H9 (cell line): ENCODE results near the gene SDHC. TPM values are rescaled to one million over a fixed set of nuclear protein-coding genes. Genes with fewer than 3 reads are reported as not detected.

Source experiments
- DNase-seq: peaks from one replicate; pipeline ENCODE4 v3.0.0-alpha.2; 2017
- H2AFZ ChIP-seq: one replicate; pipeline ENCODE4 v1.6.1; 2013; ENCODE audit warnings: mild to moderate bottlenecking, low read length, control low read depth, moderate library complexity
- H2AK5ac ChIP-seq: 2 replicates; pipeline ENCODE4 v1.6.1; 2013; ENCODE audit warnings: low read length, control low read depth, mixed read lengths; ENCODE audit not compliant: insufficient read length
- H2BK120ac ChIP-seq: one replicate; pipeline ENCODE4 v1.6.1; 2013; ENCODE audit warnings: low read depth, mild to moderate bottlenecking, low read length, control low read depth, inconsistent platforms; ENCODE audit not compliant: poor library complexity, severe bottlenecking
- H2BK12ac ChIP-seq: 2 replicates; pipeline ENCODE4 v1.6.1; 2013; ENCODE audit warnings: low read length, control low read depth, mixed read lengths, low read depth; ENCODE audit not compliant: insufficient read length
- H2BK15ac ChIP-seq: 2 replicates; pipeline ENCODE4 v1.6.1; 2013; ENCODE audit warnings: low read depth, low read length, control low read depth
- H2BK20ac ChIP-seq: one replicate; pipeline ENCODE4 v1.6.1; 2013; ENCODE audit warnings: low read depth, mild to moderate bottlenecking, low read length, control low read depth, inconsistent platforms; ENCODE audit not compliant: poor library complexity, severe bottlenecking
- H2BK5ac ChIP-seq: 2 replicates; pipeline ENCODE4 v1.6.1; 2013; ENCODE audit warnings: low read length, control low read depth, mixed read lengths; ENCODE audit not compliant: insufficient read length
- H3K14ac ChIP-seq: 2 replicates; pipeline ENCODE4 v1.6.1; 2013; ENCODE audit warnings: low read length, control low read depth; ENCODE audit not compliant: insufficient read depth
- H3K18ac ChIP-seq: 2 replicates; pipeline ENCODE4 v1.6.1; 2013; ENCODE audit warnings: low read depth, mild to moderate bottlenecking, mixed read lengths, low read length, control low read depth; ENCODE audit not compliant: insufficient read length
- H3K23ac ChIP-seq: 2 replicates; pipeline ENCODE4 v1.6.1; 2013; ENCODE audit warnings: low read length, control low read depth, mixed read lengths, low read depth; ENCODE audit not compliant: insufficient read length
- H3K23me2 ChIP-seq: 2 replicates; pipeline ENCODE4 v1.6.1; 2013; ENCODE audit warnings: low read depth, mild to moderate bottlenecking, mixed read lengths, low read length, control low read depth; ENCODE audit not compliant: insufficient read length, poor library complexity, severe bottlenecking
- H3K27ac ChIP-seq: 2 replicates; pipeline ENCODE4 v1.5.1; 2013; ENCODE audit warnings: low read length, control low read depth, mixed read lengths, low read depth; ENCODE audit not compliant: insufficient read length
- H3K27me3 ChIP-seq: 2 replicates; pipeline ENCODE4 v1.6.1; 2013; ENCODE audit warnings: low read length, control low read depth, inconsistent platforms; ENCODE audit not compliant: insufficient read depth
- H3K4ac ChIP-seq: 2 replicates; pipeline ENCODE4 v1.6.1; 2013; ENCODE audit warnings: low read depth, mild to moderate bottlenecking, control low read depth, inconsistent platforms, low read length, moderate library complexity
- H3K4me1 ChIP-seq: 2 replicates; pipeline ENCODE4 v1.6.1; 2013; ENCODE audit warnings: low read length, control low read depth, inconsistent platforms; ENCODE audit not compliant: insufficient read depth
- H3K4me2 ChIP-seq: 2 replicates; pipeline ENCODE4 v1.6.1; 2013; ENCODE audit warnings: low read length, control low read depth, mixed read lengths; ENCODE audit not compliant: insufficient read length, insufficient read depth
- H3K56ac ChIP-seq: 2 replicates; pipeline ENCODE4 v1.6.1; 2013; ENCODE audit warnings: low read depth, mild to moderate bottlenecking, mixed read lengths, low read length, control low read depth; ENCODE audit not compliant: insufficient read length
- H3K79me1 ChIP-seq: 2 replicates; pipeline ENCODE4 v1.6.1; 2013; ENCODE audit warnings: low read depth, mild to moderate bottlenecking, moderate library complexity, low read length, control low read depth, inconsistent platforms; ENCODE audit not compliant: insufficient read depth, poor library complexity, severe bottlenecking
- H3K79me2 ChIP-seq: 2 replicates; pipeline ENCODE4 v1.6.1; 2013; ENCODE audit warnings: low read length, control low read depth, inconsistent platforms; ENCODE audit not compliant: insufficient read depth
- H3K9ac ChIP-seq: 2 replicates; pipeline ENCODE4 v1.6.1; 2013; ENCODE audit warnings: low read length, control low read depth, mixed read lengths; ENCODE audit not compliant: insufficient read length; ENCODE audit errors: extremely low read depth
- H3K9me3 ChIP-seq: one replicate; pipeline ENCODE4 v1.6.1; 2013; ENCODE audit warnings: low read depth, low read length, inconsistent platforms; ENCODE audit not compliant: control insufficient read depth
- H3T11ph ChIP-seq: one replicate; pipeline ENCODE4 v1.6.1; 2013; ENCODE audit warnings: mild to moderate bottlenecking, low read length, control low read depth, inconsistent platforms
- H4K20me1 ChIP-seq: one replicate; pipeline ENCODE4 v1.6.1; 2013; ENCODE audit not compliant: control insufficient read depth, insufficient read length, insufficient read depth
- H4K5ac ChIP-seq: 2 replicates; pipeline ENCODE4 v1.6.1; 2013; ENCODE audit warnings: low read depth, mild to moderate bottlenecking, mixed read lengths, low read length, control low read depth; ENCODE audit not compliant: insufficient read length
- H4K8ac ChIP-seq: replicated peaks from 2 replicates; pipeline ENCODE4 v1.6.1; 2013; ENCODE audit warnings: low read length, control low read depth, mixed read lengths, low read depth; ENCODE audit not compliant: insufficient read length
- H4K91ac ChIP-seq: 2 replicates; pipeline ENCODE4 v1.6.1; 2013; ENCODE audit warnings: low read depth, mild to moderate bottlenecking, moderate library complexity, mixed read lengths, low read length, control low read depth; ENCODE audit not compliant: insufficient read length
- H3K27ac Mint-ChIP-seq, 3 experiments: 2 replicates in 2 of 3; 3 replicates in 1 of 3; pipeline ENCODE4 v1.8.0; 2020 to 2021; ENCODE audit warnings: mixed read lengths in 3 of 3, mild to moderate bottlenecking in 1 of 3, moderate library complexity in 1 of 3
- H3K27me3 Mint-ChIP-seq: 2 replicates; pipeline ENCODE4 v1.8.0; 2021; ENCODE audit warnings: low read depth, mild to moderate bottlenecking, moderate library complexity, mixed read lengths
- H3K36me3 Mint-ChIP-seq, 3 experiments: 2 replicates in 2 of 3; 3 replicates in 1 of 3; pipeline ENCODE4 v1.8.0; 2020 to 2021; ENCODE audit warnings: low read depth in 3 of 3, mixed read lengths in 3 of 3; ENCODE audit not compliant: insufficient read depth in 1 of 3
- H3K4me1 Mint-ChIP-seq, 2 experiments: 2 replicates each; pipeline ENCODE4 v1.8.0; 2020; ENCODE audit warnings: mixed read lengths in 2 of 2
- H3K4me3 Mint-ChIP-seq, 2 experiments: 2 replicates in 1 of 2; 3 replicates in 1 of 2; pipeline ENCODE4 v1.8.0; 2020 to 2021; ENCODE audit warnings: mild to moderate bottlenecking in 2 of 2, mixed read lengths in 2 of 2, moderate library complexity in 1 of 2
- H3K9me3 Mint-ChIP-seq, 2 experiments: 2 replicates in 1 of 2; 3 replicates in 1 of 2; pipeline ENCODE4 v1.8.0; 2020; ENCODE audit warnings: mild to moderate bottlenecking in 2 of 2, mixed read lengths in 2 of 2, moderate library complexity in 1 of 2
- CTCF ChIP-seq: fragments of 200-600 bp; sonication (generic); conservative IDR thresholded peaks from 3 replicates; pipeline ENCODE4 v1.8.0; 2021; ENCODE audit warnings: antibody characterized with exemption, mild to moderate bottlenecking
- WGBS: extraction: QIAGEN DNeasy Blood & Tissue Kit; methylation state at CpG from one replicate; pipeline ENCODE4 v1.1.7; 2013; ENCODE audit warnings: missing lambda C conversion rate, low lambda C conversion rate, mixed read lengths; ENCODE audit not compliant: insufficient read length; ENCODE audit errors: extremely low coverage; 5-methylcytosine and 5-hydroxymethylcytosine counted together
- long read RNA-seq: library from polyadenylated mRNA; unstranded; transcript quantifications from one replicate; pipeline ENCODE4 v2.0.0, GENCODE V29; 2020
- total RNA-seq: library from RNA; stranded (reverse); gene quantifications from 2 replicates; pipeline ENCODE4 v1.2.1, GENCODE V29; 2021

The SDHC gene
- total RNA-seq, result 198 and 206 TPM in 2 replicates
- long read RNA-seq, full-length matches to known transcripts, result 183 of 196 reads
- long read RNA-seq, partial matches to known transcripts, result 4 of 196 reads
- long read RNA-seq, other reads (novel, unspliced or antisense), result 9 of 196 reads

GRCh38 chr1:161314201-161314981 lies at the start of gene SDHC:
SDHC (plus strand) TSS chr1:161314381; CDS start chr1:161314406, 25 bp downstream.
- peak within 1 kb of the TSS; percentile 99 for H3K27ac Mint-ChIP-seq
- Histone ChIP-seq H3K79me2 (no peaks in the 10 kb centered on the region; the same call in 1 of the 2 replicates), H2BK15ac (peak within 1 kb of the TSS; percentile 9; the same call in 1 of the 2 replicates), H3K9ac (peak within 1 kb of the TSS; percentile 94), H3K9me3 (no peaks in the 10 kb centered on the region), H2BK120ac (no peak within 1 kb of the TSS), H3K4me1 (peaks cover 3% of the 10 kb centered on the region; the same call in 1 of the 2 replicates), H2AK5ac (peak within 1 kb of the TSS; percentile 66), H3K27me3 (no peaks in the 10 kb centered on the region), H4K20me1 (no peaks in the 10 kb centered on the region), H3K56ac (no peak within 1 kb of the TSS), H2BK20ac (no peak within 1 kb of the TSS), H3K23me2 (peaks cover 12% of the 10 kb centered on the region), H3K4me2 (peak within 1 kb of the TSS; percentile 78), H2BK5ac (peak within 1 kb of the TSS; percentile 45), H3K18ac (peak within 1 kb of the TSS; percentile 99), H3T11ph (peak within 1 kb of the TSS; percentile 96), H4K91ac (no peak within 1 kb of the TSS), H3K14ac (peak within 1 kb of the TSS; percentile 97), H3K4ac (peak within 1 kb of the TSS; percentile 85; the same call in 1 of the 2 replicates), H3K23ac (no peak within 1 kb of the TSS), H2AFZ (peak within 1 kb of the TSS; percentile 67), H3K79me1 (no peaks in the 10 kb centered on the region), H2BK12ac (peak within 1 kb of the TSS; percentile 88), H3K27ac (peak within 1 kb of the TSS; percentile 89), H4K8ac (no peak within 1 kb of the TSS), H4K5ac (peak within 1 kb of the TSS; percentile 18)
- H3K4me1 Mint-ChIP-seq, result peaks cover 29 to 40% of the 10 kb centered on the region in 2 experiments
- no peaks in the 10 kb centered on the region; the same call in 1 of the 2 replicates for H3K27me3 Mint-ChIP-seq
- peak within 1 kb of the TSS; percentile 98 to 99 for H3K4me3 Mint-ChIP-seq
- peaks cover 0 to 4% (median 0%) of the 10 kb centered on the region in 3 experiments; a peak in 2 of 7 replicates for H3K36me3 Mint-ChIP-seq
- WGBS, result no CpG with 5 or more reads among the region's 45 CpGs
- no peaks in the 10 kb centered on the region for H3K9me3 Mint-ChIP-seq
- peak; percentile 91 for DNase-seq
- peak; percentile 56 for TF ChIP-seq CTCF
